Dendritic cell treated with granulocyte-macrophage colony-stimulating factor and Interleukin-4, amounts not matched to agents 40 ng/mL and 50 ng/mL, for 4 days (primary cell): ENCODE results near the gene COL21A1.

Experiments
- H3K27ac Mint-ChIP-seq: one replicate; pipeline ENCODE4 v1.8.0; 2022; ENCODE audit warnings: mild to moderate bottlenecking, mixed read lengths
- H3K27me3 Mint-ChIP-seq: one replicate; pipeline ENCODE4 v1.8.0; 2022; ENCODE audit warnings: mild to moderate bottlenecking, mixed read lengths
- H3K36me3 Mint-ChIP-seq: one replicate; pipeline ENCODE4 v1.8.0; 2022; ENCODE audit warnings: low read depth, mixed read lengths
- H3K4me1 Mint-ChIP-seq: one replicate; pipeline ENCODE4 v1.8.0; 2022; ENCODE audit warnings: low read depth, mixed read lengths
- H3K4me3 Mint-ChIP-seq: one replicate; pipeline ENCODE4 v1.8.0; 2022; ENCODE audit warnings: mild to moderate bottlenecking, moderate library complexity, mixed read lengths
- H3K9me3 Mint-ChIP-seq: one replicate; pipeline ENCODE4 v1.8.0; 2022; ENCODE audit warnings: mixed read lengths
- intact Hi-C: fragments of 100-400 bp; cut with micrococcal nuclease; formaldehyde crosslinking; loops from one replicate; pipeline ENCODE4 v1.15.0; 2022

COL21A1 gene

DNA sequence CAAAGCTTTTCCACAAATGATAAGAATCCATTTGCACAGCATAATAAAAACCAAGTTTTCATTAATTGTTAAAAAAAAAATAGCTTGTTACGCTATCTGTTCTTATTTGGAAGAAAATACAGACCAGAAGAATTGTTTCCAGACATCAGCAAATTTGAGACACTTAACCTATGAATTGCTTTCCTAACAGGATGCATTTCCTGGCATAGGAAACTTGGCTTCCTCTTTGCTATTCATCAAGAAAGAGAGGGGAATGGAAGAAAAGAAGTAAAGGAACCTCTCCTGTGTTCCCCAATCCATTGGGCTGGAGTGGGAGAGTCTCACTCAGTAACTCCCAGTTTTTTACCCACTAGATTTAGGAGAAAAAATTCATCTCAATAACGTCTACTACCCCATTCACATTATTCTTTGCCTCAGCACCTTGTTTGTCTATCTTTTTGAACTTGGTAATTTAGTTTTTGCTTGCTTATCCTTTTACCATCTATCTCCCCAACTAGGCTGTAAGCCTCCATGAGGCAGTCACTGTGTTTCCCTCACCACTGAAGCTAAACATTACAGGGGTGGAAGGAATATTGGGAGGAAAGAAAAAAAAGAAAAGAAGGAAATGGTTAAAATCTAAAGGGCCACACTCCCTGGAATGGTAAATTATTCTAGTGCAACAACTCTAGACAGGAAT lies 150.3 kb downstream of the COL21A1 start:
- peaks cover 9% of the 10 kb centered on the region for H3K9me3 Mint-ChIP-seq
- no peaks in the 10 kb centered on the region for H3K27me3 Mint-ChIP-seq
- H3K36me3 Mint-ChIP-seq: no peaks in the 10 kb centered on the region
- intact Hi-C loops: no loop called here
- H3K4me1 Mint-ChIP-seq: peaks cover 40% of the 10 kb centered on the region
- no peak overlapping the region for H3K4me3 Mint-ChIP-seq
- no peak overlapping the region for H3K27ac Mint-ChIP-seq

DNA sequence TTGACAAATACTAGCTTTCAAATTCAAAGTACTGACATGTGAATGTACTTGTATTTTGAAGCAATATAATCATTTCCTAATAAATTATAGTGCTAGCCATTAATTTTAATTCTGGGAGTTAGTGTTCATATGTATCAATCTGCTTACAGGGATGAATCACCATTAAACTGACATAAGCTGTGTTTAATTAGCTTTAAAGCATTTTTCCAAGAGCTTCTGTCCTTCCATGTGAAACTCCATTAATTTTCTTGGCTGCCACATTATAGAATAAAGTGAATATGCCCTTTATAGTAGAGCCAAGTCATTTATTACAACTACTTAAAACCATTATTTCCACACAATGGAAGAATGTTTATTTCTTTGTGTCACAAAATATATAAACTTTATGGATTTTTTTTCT lies 150.8 kb downstream of the COL21A1 start:
- Mint-ChIP-seq H3K36me3 (no peaks in the 10 kb centered on the region), H3K27ac (no peak overlapping the region), H3K4me1 (peaks cover 42% of the 10 kb centered on the region), H3K9me3 (peaks cover 9% of the 10 kb centered on the region), H3K4me3 (no peak overlapping the region), H3K27me3 (no peaks in the 10 kb centered on the region)
- intact Hi-C loops: no loop called here

DNA sequence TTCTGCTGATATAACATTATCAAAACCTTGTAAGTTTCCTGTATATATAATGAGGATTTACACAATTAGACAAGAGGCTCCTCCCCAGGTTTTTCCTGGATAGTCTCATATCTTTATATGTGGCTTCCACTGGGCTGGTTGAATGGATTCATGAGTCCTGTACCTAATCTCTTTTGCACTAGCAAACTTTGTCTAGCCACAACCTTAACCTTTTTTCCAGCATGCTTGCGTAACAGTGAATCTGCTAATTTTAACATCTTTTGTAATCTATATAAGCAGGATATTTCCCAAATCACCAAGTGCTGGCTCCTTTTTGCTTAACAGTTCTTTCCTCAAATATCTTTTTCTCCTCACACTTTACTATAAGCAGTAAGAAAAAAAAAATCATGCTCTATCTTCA lies 153.6 kb downstream of the COL21A1 start:
- Mint-ChIP-seq H3K4me1 (peaks cover 29% of the 10 kb centered on the region), H3K27ac (no peak overlapping the region), H3K27me3 (no peaks in the 10 kb centered on the region), H3K4me3 (no peak overlapping the region), H3K9me3 (peaks cover 9% of the 10 kb centered on the region), H3K36me3 (no peaks in the 10 kb centered on the region)
- intact Hi-C loops: no loop called here

DNA sequence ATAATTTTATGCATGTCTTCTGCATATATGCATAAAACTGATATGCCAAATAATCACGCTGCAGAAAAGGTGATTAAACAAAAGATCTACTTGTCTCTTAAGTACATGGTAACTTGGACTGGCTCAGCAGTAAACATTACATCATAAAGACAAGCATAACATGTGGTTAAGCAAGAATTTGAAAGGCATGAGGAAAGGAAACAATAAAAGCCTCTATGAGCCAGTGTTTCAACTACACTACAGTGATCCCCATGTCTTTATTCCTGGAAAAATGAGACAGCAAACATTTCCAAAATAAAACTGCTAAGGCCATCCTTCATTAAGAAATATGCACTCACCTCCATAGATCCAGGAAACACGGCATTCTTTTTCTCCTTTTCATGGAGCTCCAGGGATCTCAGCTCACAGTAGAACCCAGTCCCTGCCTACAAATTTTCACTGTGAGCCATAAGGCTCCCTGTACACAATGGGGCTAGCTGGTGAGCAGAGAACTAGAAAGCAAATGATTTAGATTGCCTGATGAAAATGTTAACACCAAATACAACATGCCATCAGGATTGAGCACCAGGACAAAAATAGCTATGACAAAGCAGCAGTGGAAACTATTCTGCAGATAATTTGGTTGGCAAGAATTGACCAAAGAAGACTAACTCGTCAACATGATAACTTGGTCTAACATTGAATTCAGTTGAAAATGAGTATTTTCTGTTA lies 156.1 kb downstream of the COL21A1 start:
- peaks cover 38% of the 10 kb centered on the region for H3K4me1 Mint-ChIP-seq
- H3K9me3 Mint-ChIP-seq: peaks cover 18% of the 10 kb centered on the region
- H3K36me3 Mint-ChIP-seq: no peaks in the 10 kb centered on the region
- intact Hi-C loops: no loop called here
- no peak overlapping the region for H3K4me3 Mint-ChIP-seq
- H3K27me3 Mint-ChIP-seq: no peaks in the 10 kb centered on the region
- no peak overlapping the region for H3K27ac Mint-ChIP-seq

DNA sequence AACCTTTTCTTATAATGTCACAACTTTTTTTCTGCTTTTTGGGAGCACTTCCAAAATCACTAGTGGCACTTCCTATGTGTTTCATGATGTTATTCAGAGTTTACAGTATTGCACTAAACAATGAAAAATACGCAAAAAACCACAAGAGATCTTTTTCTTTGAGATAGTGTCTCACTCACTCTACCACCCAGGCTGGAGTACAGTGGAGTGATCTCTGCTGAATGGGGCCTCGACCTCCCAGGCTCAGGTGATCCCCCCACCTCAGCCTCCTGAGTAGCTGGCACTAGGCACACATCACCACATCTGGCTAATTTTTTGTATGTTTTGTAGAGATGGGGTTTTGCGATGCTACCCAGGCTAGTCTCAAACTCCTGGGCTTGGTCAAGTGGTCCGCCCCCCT lies 158.7 kb downstream of the COL21A1 start:
- H3K27me3 Mint-ChIP-seq: no peaks in the 10 kb centered on the region
- no peaks in the 10 kb centered on the region for H3K36me3 Mint-ChIP-seq
- peaks cover 18% of the 10 kb centered on the region for H3K9me3 Mint-ChIP-seq
- no peak overlapping the region for H3K4me3 Mint-ChIP-seq
- intact Hi-C loops: no loop called here
- peaks cover 19% of the 10 kb centered on the region for H3K4me1 Mint-ChIP-seq
- H3K27ac Mint-ChIP-seq: no peak overlapping the region

DNA sequence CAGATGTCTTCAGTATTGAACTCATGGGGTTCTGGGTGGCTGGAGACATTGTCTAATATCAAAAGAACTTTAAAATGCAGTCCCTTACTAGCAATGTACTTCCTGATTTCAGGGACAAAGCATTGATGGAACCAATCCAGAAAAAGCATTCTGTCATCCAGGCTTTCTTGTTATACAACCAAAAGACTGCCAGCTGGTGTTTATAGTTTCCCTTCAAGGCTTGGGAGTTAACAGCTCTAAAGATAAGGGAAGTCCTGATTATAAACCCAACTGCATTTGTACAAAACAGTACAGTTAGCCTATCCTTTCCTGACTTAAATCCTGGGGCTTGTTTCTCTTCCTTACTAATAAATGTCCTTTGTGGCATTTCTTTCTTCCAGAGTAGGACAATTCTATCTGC lies 160.0 kb downstream of the COL21A1 start:
- H3K4me3 Mint-ChIP-seq: no peak overlapping the region
- H3K36me3 Mint-ChIP-seq: no peaks in the 10 kb centered on the region
- no peak overlapping the region for H3K27ac Mint-ChIP-seq
- no peaks in the 10 kb centered on the region for H3K27me3 Mint-ChIP-seq
- intact Hi-C loops: no loop called here
- H3K4me1 Mint-ChIP-seq: peaks cover 18% of the 10 kb centered on the region
- peaks cover 9% of the 10 kb centered on the region for H3K9me3 Mint-ChIP-seq

DNA sequence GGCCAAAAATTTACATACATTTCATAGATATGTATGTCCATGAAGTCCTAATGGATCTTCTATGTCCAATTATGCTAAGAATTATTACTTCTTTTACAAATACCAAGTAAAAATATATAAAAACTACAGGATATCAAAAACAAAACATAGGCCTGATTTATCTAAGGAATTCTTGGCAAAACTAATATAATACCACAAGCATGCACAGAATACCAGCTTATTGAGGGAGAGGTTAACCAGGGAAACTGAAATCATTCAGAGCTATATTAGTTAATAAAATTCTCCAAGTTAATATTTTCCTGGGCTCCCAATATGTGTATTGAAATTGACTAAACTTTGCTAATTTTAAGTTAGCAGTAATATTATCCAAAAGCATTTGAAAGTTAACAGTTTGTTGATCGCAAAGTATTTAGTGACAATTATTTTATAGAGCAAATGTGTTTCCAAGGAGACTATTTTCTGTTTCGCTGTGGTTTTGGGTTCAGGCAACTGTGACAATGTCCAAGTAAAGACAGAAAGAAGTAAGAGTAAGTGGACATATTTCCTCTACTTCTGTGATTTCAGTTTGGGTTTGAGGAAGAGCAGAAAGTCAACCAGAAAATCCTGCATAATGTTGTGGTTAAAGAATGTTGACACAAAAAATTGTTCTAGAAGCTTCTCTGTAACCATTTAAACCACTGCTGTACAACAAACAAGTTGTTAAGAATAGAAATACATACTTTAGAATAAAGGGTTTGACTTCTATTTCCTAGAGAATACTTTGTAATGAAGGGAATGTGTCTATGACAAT lies 167.4 kb downstream of the COL21A1 start:
- H3K4me1 Mint-ChIP-seq: peaks cover 5% of the 10 kb centered on the region
- peaks cover 13% of the 10 kb centered on the region for H3K9me3 Mint-ChIP-seq
- intact Hi-C loops: no loop called here
- H3K27me3 Mint-ChIP-seq: no peaks in the 10 kb centered on the region
- H3K4me3 Mint-ChIP-seq: no peak overlapping the region
- H3K27ac Mint-ChIP-seq: no peak overlapping the region
- no peaks in the 10 kb centered on the region for H3K36me3 Mint-ChIP-seq

DNA sequence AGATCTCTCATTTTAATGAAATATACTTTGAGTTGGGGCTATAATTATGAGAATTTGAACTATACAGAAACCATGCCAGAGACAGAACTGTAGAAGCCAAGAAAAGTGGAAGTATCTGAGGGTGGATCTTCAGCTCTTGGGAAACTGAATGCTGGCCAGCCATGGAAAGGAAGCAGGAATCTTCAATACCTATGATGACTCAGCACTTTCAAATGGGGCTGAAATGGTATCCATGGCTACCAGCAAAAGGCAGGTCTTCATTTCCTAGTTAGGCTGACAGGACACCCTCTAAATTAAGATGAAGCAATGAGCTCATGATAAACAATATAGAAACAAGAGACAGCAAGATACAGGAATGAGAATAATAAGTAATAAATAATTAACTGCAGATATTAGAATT lies 171.3 kb downstream of the COL21A1 start:
- Mint-ChIP-seq H3K4me3 (no peak overlapping the region), H3K36me3 (no peaks in the 10 kb centered on the region), H3K9me3 (peaks cover 13% of the 10 kb centered on the region), H3K27me3 (no peaks in the 10 kb centered on the region), H3K4me1 (peaks cover 5% of the 10 kb centered on the region), H3K27ac (no peak overlapping the region)
- intact Hi-C loops: no loop called here

DNA sequence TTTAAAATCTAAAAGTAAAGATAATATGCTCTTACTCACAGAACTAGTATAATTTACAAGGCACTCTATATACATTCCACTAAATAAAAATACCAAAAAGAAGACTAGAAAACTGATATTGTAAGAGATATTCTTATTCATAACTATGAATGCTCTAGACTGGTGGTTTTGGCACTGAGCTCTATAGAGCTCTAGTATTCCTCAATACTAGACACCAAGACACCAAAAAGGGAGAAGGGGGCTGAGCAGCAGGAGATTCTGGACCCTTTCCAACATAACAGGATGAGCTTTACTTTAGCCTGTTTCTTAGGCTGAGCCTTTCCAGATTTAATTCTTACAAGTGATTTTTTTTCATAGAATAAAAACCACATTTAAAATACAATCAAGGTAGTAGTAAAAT lies 173.6 kb downstream of the COL21A1 start:
- Mint-ChIP-seq H3K4me1 (peaks cover 5% of the 10 kb centered on the region), H3K4me3 (no peak overlapping the region), H3K9me3 (peaks cover 13% of the 10 kb centered on the region), H3K36me3 (no peaks in the 10 kb centered on the region), H3K27me3 (no peaks in the 10 kb centered on the region), H3K27ac (no peak overlapping the region)
- intact Hi-C loops: no loop called here

DNA sequence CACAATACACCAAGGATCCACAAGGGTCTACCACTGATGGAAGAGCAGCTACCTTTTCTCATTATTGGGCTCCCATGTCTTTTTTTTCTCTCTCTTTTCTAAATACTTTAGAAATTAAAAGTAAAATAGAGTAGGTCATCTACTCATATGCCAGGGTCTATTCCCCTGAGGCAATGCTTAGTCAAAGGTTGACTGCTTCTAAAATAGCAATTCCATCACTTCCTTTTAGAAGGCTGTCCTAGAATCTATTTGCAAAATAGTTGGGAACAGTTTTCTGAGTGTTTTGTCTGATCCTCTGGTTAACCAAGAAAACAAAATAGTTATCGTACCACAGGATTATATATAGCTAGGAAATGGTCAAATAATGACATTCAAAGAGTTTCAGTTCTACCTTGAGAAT lies 174.1 kb downstream of the COL21A1 start:
- Mint-ChIP-seq H3K36me3 (no peaks in the 10 kb centered on the region), H3K27me3 (no peaks in the 10 kb centered on the region), H3K9me3 (peaks cover 13% of the 10 kb centered on the region), H3K4me3 (no peak overlapping the region), H3K27ac (no peak overlapping the region), H3K4me1 (peaks cover 5% of the 10 kb centered on the region)
- intact Hi-C loops: no loop called here

DNA sequence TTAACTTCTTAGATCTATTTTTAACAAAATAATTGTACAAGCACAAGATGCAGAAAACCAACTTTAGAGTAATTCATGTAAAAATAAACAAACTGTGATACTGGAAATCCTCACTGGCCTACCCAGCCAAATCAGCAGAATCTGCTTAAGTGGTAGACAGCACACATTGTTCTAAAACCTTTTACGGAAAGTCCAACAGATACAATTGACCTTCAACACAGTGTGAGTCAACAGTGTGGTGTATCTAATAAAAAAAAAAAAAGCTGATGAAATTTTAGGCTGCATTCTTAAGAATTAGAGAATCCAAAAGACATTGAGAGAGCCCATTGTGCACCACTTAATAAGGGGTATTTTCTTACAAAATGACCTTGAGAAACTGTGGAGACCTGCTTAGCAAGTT lies 174.5 kb downstream of the COL21A1 start:
- Mint-ChIP-seq H3K27ac (no peak overlapping the region), H3K9me3 (peaks cover 13% of the 10 kb centered on the region), H3K4me1 (peaks cover 5% of the 10 kb centered on the region), H3K4me3 (no peak overlapping the region), H3K27me3 (no peaks in the 10 kb centered on the region), H3K36me3 (no peaks in the 10 kb centered on the region)
- intact Hi-C loops: no loop called here

DNA sequence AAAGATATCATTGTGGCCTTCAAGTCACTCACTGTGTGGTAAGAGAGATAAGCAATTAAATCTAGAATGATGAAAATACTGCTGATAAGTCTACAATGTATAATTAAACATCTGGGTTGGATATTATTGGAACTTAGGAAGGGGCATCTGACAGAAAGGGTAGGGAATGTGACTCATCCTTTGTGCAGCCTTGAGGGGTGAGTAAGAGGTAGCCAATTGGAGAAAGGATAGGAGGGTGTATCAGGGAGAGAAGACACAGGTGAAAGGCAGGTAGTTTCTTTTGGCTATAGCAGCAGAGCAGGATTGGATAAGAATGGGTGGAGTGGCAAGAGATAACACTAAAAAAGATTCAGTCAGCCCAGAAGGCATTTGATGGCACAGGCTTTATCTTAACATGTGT lies 182.0 kb downstream of the COL21A1 start:
- Mint-ChIP-seq H3K36me3 (no peaks in the 10 kb centered on the region), H3K9me3 (no peaks in the 10 kb centered on the region), H3K4me3 (no peak overlapping the region), H3K27me3 (peaks cover 4% of the 10 kb centered on the region), H3K4me1 (no peaks in the 10 kb centered on the region), H3K27ac (no peak overlapping the region)
- intact Hi-C loops: no loop called here

DNA sequence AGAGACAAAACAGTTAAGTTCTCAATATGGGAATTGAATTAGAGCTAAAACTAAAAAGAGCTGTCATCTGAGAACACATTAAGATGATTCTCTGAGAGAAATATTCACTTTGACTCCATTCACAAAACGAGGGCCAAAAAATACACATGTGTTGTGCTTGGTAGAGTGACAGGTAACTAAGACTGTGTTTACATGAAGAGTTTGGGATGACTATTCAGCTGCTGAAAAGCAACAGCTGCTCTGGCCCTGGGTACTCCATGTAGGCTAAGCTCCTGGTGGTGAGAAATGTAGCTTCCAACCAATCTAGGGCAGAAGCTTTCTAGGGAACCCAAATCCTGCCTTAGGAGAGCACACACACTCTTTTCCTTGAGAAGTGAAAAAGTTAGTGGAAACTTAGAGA lies 184.5 kb downstream of the COL21A1 start:
- H3K27me3 Mint-ChIP-seq: peaks cover 4% of the 10 kb centered on the region

DNA sequence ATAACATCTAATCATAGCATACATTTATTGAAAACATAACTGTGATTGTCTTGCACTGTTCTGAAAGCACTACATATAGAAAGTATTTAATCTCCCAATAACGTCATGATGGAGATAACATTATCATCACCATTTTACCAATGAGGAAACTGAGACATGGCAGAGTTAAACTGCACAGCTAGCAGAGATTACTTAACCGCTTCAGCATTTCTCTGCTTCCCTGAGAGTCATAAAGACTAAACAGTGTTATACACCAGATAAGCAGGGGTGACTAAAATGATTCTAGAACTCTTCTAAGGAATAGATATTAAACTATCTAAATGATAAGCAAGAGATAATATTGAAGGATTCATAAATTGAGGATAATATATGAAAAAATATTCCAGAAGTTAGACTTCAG lies 188.7 kb downstream of the COL21A1 start:
- H3K36me3 Mint-ChIP-seq: no peaks in the 10 kb centered on the region
- intact Hi-C loops: no loop called here
- peaks cover 2% of the 10 kb centered on the region for H3K27me3 Mint-ChIP-seq
- H3K9me3 Mint-ChIP-seq: no peaks in the 10 kb centered on the region
- no peaks in the 10 kb centered on the region for H3K4me1 Mint-ChIP-seq
- no peak overlapping the region for H3K4me3 Mint-ChIP-seq
- no peak overlapping the region for H3K27ac Mint-ChIP-seq

More for the DNA sequence above, 184.5 kb downstream of the COL21A1 start:
- no peak overlapping the region for H3K4me3 Mint-ChIP-seq
- no peaks in the 10 kb centered on the region for H3K9me3 Mint-ChIP-seq
- intact Hi-C loops: no loop called here
- no peak overlapping the region for H3K27ac Mint-ChIP-seq
- H3K4me1 Mint-ChIP-seq: no peaks in the 10 kb centered on the region
- H3K36me3 Mint-ChIP-seq: no peaks in the 10 kb centered on the region
